Duodenal mucosa (tissue), 2 donors: ENCODE results near the gene GRIFIN.

Experiments
- H3K27ac ChIP-seq: one replicate; pipeline ENCODE4 v1.7.0; 2013; ENCODE audit warnings: low read depth, low read length
- H3K27me3 ChIP-seq, 2 donors: one replicate each; pipeline ENCODE4 v1.7.0; 2013; ENCODE audit warnings: low read length in 2 of 2, control low read depth in 1 of 2; ENCODE audit not compliant: insufficient read depth in 2 of 2, control insufficient read depth in 1 of 2
- H3K36me3 ChIP-seq, 2 donors: one replicate each; pipeline ENCODE4 v1.7.0; 2013; ENCODE audit warnings: low read length in 2 of 2, control low read depth in 1 of 2; ENCODE audit not compliant: insufficient read depth in 2 of 2, control insufficient read depth in 1 of 2
- H3K4me1 ChIP-seq, 2 donors: one replicate each; pipeline ENCODE4 v1.7.0; 2013; ENCODE audit warnings: low read length in 2 of 2, control low read depth in 1 of 2; ENCODE audit not compliant: insufficient read depth in 2 of 2, control insufficient read depth in 1 of 2
- H3K4me3 ChIP-seq, 2 donors: one replicate each; pipeline ENCODE4 v1.7.0; 2013; ENCODE audit warnings: low read length in 2 of 2, low read depth in 1 of 2
- H3K9ac ChIP-seq, 2 donors: one replicate each; pipeline ENCODE4 v1.7.0; 2013; ENCODE audit warnings: low read length in 2 of 2, low read depth in 1 of 2
- H3K9me3 ChIP-seq, 2 donors: one replicate each; pipeline ENCODE4 v1.7.0; 2013; ENCODE audit warnings: low read length in 2 of 2, control low read depth in 1 of 2; ENCODE audit not compliant: control insufficient read depth in 1 of 2

GRIFIN gene

DNA sequence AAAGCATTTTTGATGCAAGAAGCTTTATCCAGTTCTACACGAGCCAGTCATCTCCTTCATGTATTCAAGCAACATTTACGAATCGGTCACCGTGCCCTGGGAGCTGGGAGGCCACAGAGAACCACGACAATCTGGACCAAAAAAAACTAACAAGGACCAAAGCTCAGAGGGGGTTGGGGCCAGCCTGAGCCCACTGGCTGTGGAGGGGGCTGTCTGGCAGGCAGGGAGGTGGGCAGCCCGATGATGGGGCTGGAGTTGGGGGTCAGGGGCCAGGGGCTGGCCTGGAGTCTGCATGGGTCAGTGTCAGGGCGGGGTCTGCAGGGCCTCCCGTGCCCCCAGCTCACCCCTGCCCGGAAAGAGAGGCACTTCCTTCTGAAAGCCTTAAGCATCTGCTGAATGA is 12.5 kb upstream of the GRIFIN start:
- no peak overlapping the region for H3K9ac ChIP-seq
- no peaks in the 10 kb centered on the region for H3K4me1 ChIP-seq
- no peaks in the 10 kb centered on the region for H3K27me3 ChIP-seq
- H3K27ac ChIP-seq, result no peak overlapping the region
- H3K9me3 ChIP-seq, result no peaks in the 10 kb centered on the region
- H3K36me3 ChIP-seq, result no peaks in the 10 kb centered on the region
- no peak overlapping the region for H3K4me3 ChIP-seq

DNA sequence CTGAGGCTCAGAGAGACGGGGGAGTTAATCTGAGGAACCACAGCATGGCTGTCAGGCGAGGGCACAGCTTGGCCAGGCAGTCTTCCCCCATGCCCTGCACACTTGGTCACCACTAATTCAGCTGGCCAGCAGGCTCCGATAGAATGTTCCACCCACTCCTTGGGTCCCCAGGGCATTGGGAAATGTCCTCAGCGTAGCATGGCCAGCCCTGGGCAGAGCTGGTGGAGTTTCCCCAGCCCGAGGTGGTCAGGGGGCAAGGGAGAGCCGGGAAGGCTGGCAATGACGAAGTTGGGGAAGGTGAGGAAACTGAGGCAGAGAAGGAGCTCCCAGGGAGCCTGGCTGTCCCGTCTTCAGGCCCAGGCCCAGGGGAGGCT is 12.1 kb upstream of the GRIFIN start:
- Histone ChIP-seq H3K36me3 (no peaks in the 10 kb centered on the region), H3K9me3 (peaks cover under 1 to 1% of the 10 kb centered on the region in 2 donors), H3K9ac (no peak overlapping the region), H3K4me3 (no peak overlapping the region), H3K4me1 (no peaks in the 10 kb centered on the region), H3K27ac (no peak overlapping the region), H3K27me3 (no peaks in the 10 kb centered on the region)

DNA sequence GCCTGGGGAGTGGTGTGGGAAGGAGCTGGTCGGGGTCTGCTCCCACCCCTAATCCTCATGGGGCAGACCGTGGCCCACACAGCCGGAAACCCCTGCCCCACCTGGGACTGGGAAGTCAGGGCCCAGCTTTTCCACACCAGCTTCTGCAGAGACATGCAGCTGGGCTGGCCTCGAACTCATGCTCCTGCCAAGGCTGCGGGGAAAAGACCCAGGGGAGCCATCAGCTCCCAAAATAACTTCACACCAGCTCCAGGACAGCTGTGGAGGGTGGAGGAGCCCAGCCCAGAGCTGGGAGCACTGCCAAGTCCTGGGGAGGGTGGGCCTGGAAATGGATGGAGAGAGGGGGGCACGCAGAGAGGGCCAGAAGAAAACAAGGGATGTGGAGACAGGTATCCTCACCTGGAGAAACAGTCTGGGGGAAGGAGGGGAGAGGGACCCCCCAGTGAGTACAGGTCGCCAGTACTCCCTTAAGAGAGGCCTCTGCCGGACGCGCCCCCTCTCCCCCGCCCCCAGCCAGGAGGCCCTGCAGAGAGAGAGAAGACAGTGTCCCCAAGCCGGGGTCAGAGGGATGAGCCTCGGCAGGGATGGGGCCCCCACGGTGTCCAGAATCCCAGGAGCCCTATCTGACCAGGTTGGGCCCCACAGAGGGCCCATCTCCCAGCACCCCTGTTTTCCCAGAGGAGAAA is 11.5 kb upstream of the GRIFIN start:
- Histone ChIP-seq H3K4me1 (no peaks in the 10 kb centered on the region), H3K9me3 (peaks cover 4 to 7% of the 10 kb centered on the region in 2 donors), H3K27me3 (no peaks in the 10 kb centered on the region), H3K27ac (no peak overlapping the region), H3K9ac (no peak overlapping the region), H3K4me3 (no peak overlapping the region), H3K36me3 (no peaks in the 10 kb centered on the region)

DNA sequence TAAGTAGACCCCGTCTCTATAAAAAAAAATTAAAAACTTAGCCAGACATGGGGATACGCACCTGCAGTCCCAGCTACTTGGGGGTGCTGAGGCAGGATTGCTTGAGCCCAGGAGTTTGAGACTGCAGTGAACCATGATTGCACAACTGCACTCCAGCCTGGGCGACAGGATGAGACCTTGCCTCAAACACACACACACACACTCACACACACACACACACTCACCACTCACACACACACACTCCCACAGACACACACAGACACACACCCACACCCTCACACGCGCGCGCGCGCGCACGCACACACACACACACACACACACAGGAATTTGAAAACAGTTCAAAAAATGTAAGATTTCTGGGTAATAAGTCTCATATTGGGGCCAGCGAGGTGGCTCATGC is 8.7 kb upstream of the GRIFIN start:
- peaks cover 0 to 4% of the 10 kb centered on the region in 2 donors for H3K27me3 ChIP-seq
- no peaks in the 10 kb centered on the region for H3K4me1 ChIP-seq
- H3K9ac ChIP-seq, result no peak overlapping the region
- H3K4me3 ChIP-seq, result no peak overlapping the region
- H3K9me3 ChIP-seq, result peaks cover 4 to 8% of the 10 kb centered on the region in 2 donors
- no peaks in the 10 kb centered on the region for H3K36me3 ChIP-seq
- no peak overlapping the region for H3K27ac ChIP-seq

DNA sequence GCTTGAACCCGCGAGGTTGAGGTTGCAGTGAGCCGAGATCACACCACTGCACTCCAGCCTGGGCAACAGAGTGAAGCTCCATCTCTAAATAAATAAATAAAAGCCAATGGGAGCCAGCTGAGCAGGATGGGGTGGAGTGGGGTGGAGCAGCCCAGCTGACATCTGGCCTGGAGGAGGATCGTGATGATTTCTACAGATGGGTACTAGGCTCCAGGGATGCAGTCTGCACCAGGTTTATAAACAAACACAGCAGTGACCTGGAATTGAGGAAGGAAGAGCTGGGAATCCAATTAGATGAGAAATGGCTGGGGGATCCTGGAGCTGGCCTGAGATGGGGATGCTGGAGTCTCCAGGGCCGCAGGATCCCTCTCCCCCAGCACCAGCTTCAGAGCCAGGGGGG is 7.3 kb upstream of the GRIFIN start:
- Histone ChIP-seq H3K4me1 (peaks cover 6% of the 10 kb centered on the region in 2 donors), H3K4me3 (no peak overlapping the region), H3K9me3 (peaks cover 4 to 8% of the 10 kb centered on the region in 2 donors), H3K27me3 (peaks cover 4% of the 10 kb centered on the region in 2 donors), H3K9ac (no peak overlapping the region), H3K36me3 (no peaks in the 10 kb centered on the region), H3K27ac (no peak overlapping the region)

DNA sequence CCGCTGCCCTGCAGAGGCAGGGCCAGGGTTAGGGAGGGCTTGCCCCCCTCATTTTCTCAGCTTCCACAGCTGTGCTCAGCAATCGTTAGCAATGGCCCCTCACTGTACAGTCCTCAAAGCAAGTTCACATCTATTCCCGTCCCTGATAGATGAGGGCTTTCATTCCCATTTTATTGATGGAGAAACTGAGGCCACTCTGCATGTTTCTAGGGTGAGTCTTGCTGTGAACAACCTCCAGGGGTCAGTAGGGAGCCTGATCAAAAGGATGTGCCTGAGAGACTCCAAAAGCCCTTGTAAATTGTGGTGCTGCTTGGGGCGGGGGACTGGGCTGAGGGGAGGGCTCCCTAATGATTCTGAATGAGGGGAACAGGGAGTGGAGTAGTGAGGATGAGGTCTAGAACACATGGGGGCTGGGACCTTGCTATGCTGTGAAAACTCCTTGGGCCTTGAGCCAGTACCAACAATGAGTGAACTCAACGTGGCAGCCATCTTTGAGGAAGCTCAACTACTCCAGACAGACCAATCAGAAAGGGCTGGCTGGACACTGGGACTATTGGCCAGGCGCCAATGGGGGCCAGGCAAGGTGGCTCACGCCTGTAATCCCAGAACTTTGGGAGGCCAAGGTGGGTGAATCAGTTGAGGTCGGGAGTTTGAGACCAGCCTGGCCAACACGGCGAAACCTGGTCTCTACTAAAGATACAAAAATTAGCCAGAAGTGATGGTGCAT is 6.7 kb upstream of the GRIFIN start:
- Histone ChIP-seq H3K27ac (no peak overlapping the region), H3K4me1 (peaks cover 12% of the 10 kb centered on the region in 2 donors), H3K36me3 (no peaks in the 10 kb centered on the region), H3K9ac (no peak overlapping the region), H3K27me3 (peaks cover 4% of the 10 kb centered on the region in 2 donors), H3K4me3 (no peak overlapping the region), H3K9me3 (peaks cover 4 to 8% of the 10 kb centered on the region in 2 donors)

DNA sequence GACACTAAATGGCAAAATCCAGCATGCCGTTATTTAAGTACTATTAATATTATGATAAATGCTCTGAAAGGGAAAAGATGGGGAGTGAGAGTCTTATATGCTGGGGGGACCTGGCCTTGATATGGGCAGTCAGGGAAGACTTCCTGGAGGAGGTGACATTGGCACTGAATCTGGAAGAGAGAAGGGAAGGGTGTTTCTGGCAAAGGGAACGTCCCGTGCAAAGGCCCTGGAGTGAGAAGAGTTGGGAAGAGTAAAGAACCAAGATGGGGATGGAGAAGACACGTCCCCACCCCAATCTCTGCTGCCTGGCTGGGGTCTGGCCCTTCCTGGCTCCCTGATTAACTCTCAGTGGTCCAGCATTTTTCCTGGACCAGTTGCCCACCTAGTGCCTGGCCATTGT is 5.0 kb upstream of the GRIFIN start:
- H3K4me1 ChIP-seq, result peaks cover 24 to 26% of the 10 kb centered on the region in 2 donors
- no peak overlapping the region for H3K9ac ChIP-seq
- H3K36me3 ChIP-seq, result no peaks in the 10 kb centered on the region
- no peak overlapping the region for H3K4me3 ChIP-seq
- peaks cover 4% of the 10 kb centered on the region in 2 donors for H3K27me3 ChIP-seq
- peaks cover 4 to 8% of the 10 kb centered on the region in 2 donors for H3K9me3 ChIP-seq
- H3K27ac ChIP-seq, result no peak overlapping the region

DNA sequence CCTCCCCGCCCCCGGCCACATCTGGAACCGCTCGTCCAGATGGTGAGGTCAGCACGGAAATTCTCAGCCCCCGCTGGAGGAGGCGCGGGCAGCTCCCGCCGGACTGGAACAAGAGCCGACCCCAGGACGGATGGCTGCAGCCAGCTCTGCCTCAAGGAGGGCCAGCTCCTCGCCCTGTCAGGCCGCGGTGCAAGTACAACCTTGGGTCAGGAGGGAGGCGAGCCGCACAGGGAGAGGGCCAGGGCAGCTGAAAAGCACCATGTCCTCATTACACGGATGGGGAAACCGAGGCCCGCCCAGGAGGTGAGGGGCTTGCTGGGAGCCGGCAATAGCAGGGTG is 3.8 kb upstream of the GRIFIN start:
- Histone ChIP-seq H3K9ac (no peak overlapping the region), H3K9me3 (peaks cover 4 to 8% of the 10 kb centered on the region in 2 donors), H3K27me3 (peaks cover 4% of the 10 kb centered on the region in 2 donors), H3K36me3 (no peaks in the 10 kb centered on the region), H3K4me3 (no peak overlapping the region), H3K27ac (no peak overlapping the region), H3K4me1 (peaks cover 24 to 26% of the 10 kb centered on the region in 2 donors)

DNA sequence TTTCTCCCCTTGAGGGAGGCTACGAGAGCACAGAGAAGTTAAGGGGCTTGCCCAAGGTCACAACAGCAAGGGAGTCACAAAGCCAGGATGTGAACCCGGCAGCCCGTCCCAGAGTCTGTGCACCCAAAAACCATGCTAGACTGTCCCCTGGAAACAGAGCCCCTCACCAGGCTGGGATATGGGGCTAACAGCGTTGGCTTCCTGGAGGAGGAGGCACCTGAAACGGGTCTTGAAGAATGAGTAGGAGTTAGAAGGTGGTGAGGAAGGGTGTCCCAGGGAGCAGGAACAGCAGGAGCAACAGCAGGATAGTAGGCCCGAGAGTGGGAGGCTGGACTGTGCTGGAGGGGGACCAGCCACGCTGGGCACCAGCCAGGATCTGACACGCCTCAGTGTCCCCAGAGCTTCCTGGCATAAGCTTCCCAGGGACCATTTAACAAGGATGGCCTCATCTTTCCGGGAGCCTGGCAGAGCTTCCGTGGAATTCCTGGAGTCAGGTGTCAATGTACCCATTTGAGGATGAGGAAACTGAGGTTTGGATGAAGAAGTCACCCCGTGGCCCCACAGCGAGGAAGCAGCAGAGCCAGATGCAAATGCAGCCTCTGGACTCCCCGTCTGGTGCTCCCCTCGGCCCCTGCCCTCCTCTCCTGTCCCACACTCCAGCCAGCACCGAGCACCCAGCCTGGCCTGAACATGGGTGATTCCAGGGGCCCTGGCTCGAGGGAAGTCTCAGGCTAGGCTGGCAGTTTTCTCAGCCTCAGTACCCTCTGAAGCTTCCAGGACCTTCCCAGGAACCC is 3.3 kb upstream of the GRIFIN start:
- Histone ChIP-seq H3K4me3 (no peak overlapping the region), H3K9ac (no peak overlapping the region), H3K27ac (no peak overlapping the region), H3K27me3 (peaks cover 4% of the 10 kb centered on the region in 2 donors), H3K36me3 (no peaks in the 10 kb centered on the region), H3K4me1 (peaks cover 24 to 26% of the 10 kb centered on the region in 2 donors), H3K9me3 (peaks cover 4 to 8% of the 10 kb centered on the region in 2 donors)

DNA sequence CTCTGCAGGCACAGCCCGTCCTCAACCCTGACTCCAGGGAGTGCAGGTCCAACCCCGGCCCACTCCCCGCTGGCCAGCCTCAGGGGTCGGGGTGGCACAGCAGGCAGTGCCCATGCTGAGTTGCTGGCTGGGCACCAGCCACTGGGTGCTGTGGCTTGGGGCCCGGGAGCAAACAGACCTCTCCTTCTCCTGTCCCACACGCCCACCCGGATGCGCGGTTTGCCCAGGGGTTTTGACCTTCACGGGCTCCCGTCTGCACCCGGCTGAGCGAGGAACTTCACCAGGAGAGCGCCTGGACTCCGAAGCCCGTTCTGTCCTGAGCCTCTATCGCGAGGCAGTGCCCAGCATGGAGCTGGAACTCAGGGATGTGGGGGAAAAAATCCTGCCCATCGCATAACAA is 2.6 kb upstream of the GRIFIN start:
- no peak overlapping the region for H3K4me3 ChIP-seq
- H3K4me1 ChIP-seq, result peaks cover 24 to 26% of the 10 kb centered on the region in 2 donors
- peak overlapping the region in 1 of 2 donors; percentile 23 for H3K9ac ChIP-seq
- peaks cover 4 to 8% of the 10 kb centered on the region in 2 donors for H3K9me3 ChIP-seq
- no peak overlapping the region for H3K27ac ChIP-seq
- H3K27me3 ChIP-seq, result peaks cover 4% of the 10 kb centered on the region in 2 donors
- H3K36me3 ChIP-seq, result no peaks in the 10 kb centered on the region
